GM12864 (cell line): ENCODE data around the gene CHP1.
"Not testable (repeated sequence)": the region's sequence is repeated elsewhere in the genome, so short reads cannot be mapped to it uniquely, and the experiment has no call there.

Experiments used
- DNase-seq: peaks from one replicate; pipeline ENCODE4 v3.0.0-alpha.2; 2011; ENCODE audit warnings: low read depth
- H3K4me3 ChIP-seq: 2 replicates; pipeline ENCODE4 v1.5.1; 2011; ENCODE audit warnings: mild to moderate bottlenecking, low read depth, low read length, control low read depth
- CTCF ChIP-seq: IDR thresholded peaks from 2 replicates; pipeline ENCODE4 v1.5.1; 2011; ENCODE audit warnings: low read depth, mild to moderate bottlenecking, moderate library complexity, low read length, control low read depth, inconsistent platforms; ENCODE audit errors: missing control alignments

CHP1 gene

GRCh38 chr15:41233367-41233771, 2.3 kb downstream of the CHP1 start:
- DNase-seq: no peak
- no peak overlapping the region for H3K4me3 ChIP-seq
- TF ChIP-seq CTCF: no peak

- DNase-seq, H3K4me3 ChIP-seq: not testable (repeated sequence)
These were observed 4.2 kb downstream of the CHP1 start for GRCh38 chr15:41235228-41235627.

GRCh38 chr15:41235929-41236328, 4.9 kb downstream of the CHP1 start:
- no peak overlapping the region for H3K4me3 ChIP-seq
- DNase-seq: no peak
- TF ChIP-seq CTCF: no peak

GRCh38 chr15:41238100-41238499, 7.0 kb downstream of the CHP1 start:
- DNase-seq: no peak
- no peak overlapping the region for H3K4me3 ChIP-seq
- TF ChIP-seq CTCF: no peak

- H3K4me3 ChIP-seq: no peak overlapping the region
- TF ChIP-seq CTCF: no peak
- no peak for DNase-seq
These were observed 10.3 kb downstream of the CHP1 start for GRCh38 chr15:41241221-41241964.

- DNase-seq, H3K4me3 ChIP-seq: not testable (repeated sequence)
These were observed 19.7 kb downstream of the CHP1 start for GRCh38 chr15:41250745-41251144.

- TF ChIP-seq CTCF: no peak
- DNase-seq: no peak
- H3K4me3 ChIP-seq: no peak overlapping the region
These were observed 20.3 kb downstream of the CHP1 start for GRCh38 chr15:41251411-41251810.

GRCh38 chr15:41254560-41254959, 23.5 kb downstream of the CHP1 start:
- TF ChIP-seq CTCF: no peak
- no peak overlapping the region for H3K4me3 ChIP-seq
- DNase-seq: no peak
